Karpas-422 (cell line): Measurements from ENCODE around the gene POU2F3. TPM values are rescaled to one million over a fixed set of nuclear protein-coding genes. Genes with fewer than 3 reads are reported as not detected.

ENCODE experiments used
- DNase-seq: peaks from one replicate; pipeline ENCODE4 v3.0.0-alpha.2; 2015
- H2AFZ ChIP-seq: fragments of 200-600 bp; sonication (generic); 2 replicates; pipeline ENCODE4 v1.6.1; 2014; ENCODE audit warnings: antibody characterized with exemption, low read length, mixed read lengths
- H3K27ac ChIP-seq: fragments of 200-600 bp; sonication (generic); 2 replicates; pipeline ENCODE4 v1.5.1; 2014; ENCODE audit warnings: mild to moderate bottlenecking, low read length, moderate library complexity
- H3K27me3 ChIP-seq: fragments of 200-600 bp; sonication (generic); 2 replicates; pipeline ENCODE4 v1.6.1; 2014; ENCODE audit warnings: low read length, mixed read lengths
- H3K36me3 ChIP-seq: fragments of 200-600 bp; sonication (generic); 2 replicates; pipeline ENCODE4 v1.6.1; 2014; ENCODE audit warnings: low read length, mixed read lengths; ENCODE audit not compliant: insufficient read depth
- H3K4me1 ChIP-seq: fragments of 200-600 bp; sonication (generic); 2 replicates; pipeline ENCODE4 v1.6.1; 2014; ENCODE audit warnings: mild to moderate bottlenecking, low read length, mixed read lengths
- H3K4me2 ChIP-seq: fragments of 200-600 bp; sonication (generic); 2 replicates; pipeline ENCODE4 v1.6.1; 2014; ENCODE audit warnings: low read length, low read depth, mild to moderate bottlenecking; ENCODE audit not compliant: poor library complexity, severe bottlenecking
- H3K4me3 ChIP-seq: fragments of 200-600 bp; sonication (generic); 2 replicates; pipeline ENCODE4 v1.5.1; 2014; ENCODE audit warnings: mild to moderate bottlenecking, antibody characterized with exemption, low read length, mixed read lengths
- H3K79me2 ChIP-seq: fragments of 200-600 bp; sonication (generic); 2 replicates; pipeline ENCODE4 v1.6.1; 2014; ENCODE audit warnings: mild to moderate bottlenecking, low read length, mixed read lengths
- H3K9ac ChIP-seq: fragments of 200-600 bp; sonication (generic); 2 replicates; pipeline ENCODE4 v1.6.0; 2014; ENCODE audit warnings: low read length
- H3K9me2 ChIP-seq: fragments of 200-600 bp; sonication (generic), shearing (Covaris generic); replicated peaks from 2 replicates; pipeline ENCODE4 v1.6.0; 2014; ENCODE audit warnings: mild to moderate bottlenecking, low read length, moderate library complexity; ENCODE audit not compliant: insufficient read depth
- H3K9me3 ChIP-seq: fragments of 300-700, 200-600 bp; sonication (generic); 2 replicates; pipeline ENCODE4 v1.6.1; 2014; ENCODE audit warnings: low read length, mixed read lengths
- H4K20me1 ChIP-seq: fragments of 200-600 bp; sonication (generic); 2 replicates; pipeline ENCODE4 v1.6.1; 2014; ENCODE audit warnings: mild to moderate bottlenecking, antibody characterized with exemption, low read length, low read depth; ENCODE audit not compliant: insufficient read depth
- small RNA-seq: library from RNA; depleted of rRNA; stranded (forward); fragments of <200 nt; gene quantifications from one replicate; pipeline ENCODE3, GENCODE V24; 2014
- total RNA-seq: library from RNA; depleted of rRNA; stranded (reverse); fragments of >200 nt; shearing (Covaris generic); gene quantifications from 2 replicates; pipeline ENCODE4 v1.2.3, GENCODE V29; 2014; ENCODE audit warnings: low replicate concordance; rRNA removed

Gene POU2F3
- total RNA-seq, 1 experiment from 2014 or later = not detected

DNA sequence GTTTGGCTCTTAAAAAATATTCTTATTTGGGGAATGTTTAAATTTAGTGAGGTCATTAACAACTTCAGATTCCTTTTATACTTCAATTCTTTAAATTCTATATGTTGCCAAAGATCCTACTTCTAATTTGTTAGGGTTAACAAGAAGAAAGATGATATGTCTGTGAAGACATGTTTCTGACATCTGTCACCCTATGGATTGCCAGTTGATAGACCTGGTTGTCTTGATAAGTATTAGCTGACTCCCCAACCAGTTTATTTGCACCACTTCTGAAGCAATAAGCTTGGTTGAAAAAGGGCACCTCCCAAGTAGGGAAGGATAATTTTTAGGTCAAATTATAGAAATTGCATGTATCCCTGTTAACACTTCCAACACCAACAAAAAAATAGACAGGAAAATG, 125.6 kb downstream of the POU2F3 start:
- no peaks in the 10 kb centered on the region for H3K4me1 ChIP-seq
- H3K36me3 ChIP-seq = no peaks in the 10 kb centered on the region
- no peak overlapping the region for H3K27ac ChIP-seq
- H2AFZ ChIP-seq = no peak overlapping the region
- H3K4me2 ChIP-seq = no peak overlapping the region
- H3K27me3 ChIP-seq = no peaks in the 10 kb centered on the region
- DNase-seq = no peak
- H3K9me2 ChIP-seq = no peaks in the 10 kb centered on the region
- no peaks in the 10 kb centered on the region for H3K9me3 ChIP-seq
- H3K79me2 ChIP-seq = no peaks in the 10 kb centered on the region; the same call in 1 of the 2 replicates
- H3K4me3 ChIP-seq = no peak overlapping the region
- H4K20me1 ChIP-seq = peaks cover 9% of the 10 kb centered on the region; the same call in 1 of the 2 replicates
- H3K9ac ChIP-seq = no peak overlapping the region

Small RNA genes within 50 kb of the gene (small RNA-seq; reads per million reads assigned to genes)
- gene RF00100 = 19,269 reads per million, percentile 100 among the genes with 10 or more reads in this experiment

Other genes with a start within 250 kb of the POU2F3 start
- gene TRIM29, start 102.0 kb upstream of the POU2F3 start, total RNA-seq = not detected in 2 replicates
- gene OAF, start 29.1 kb upstream of the POU2F3 start, total RNA-seq = 0.30 and 1.4 TPM in 2 replicates
- 4.3 and 4.5 TPM in 2 replicates for gene TLCD5, start 85.2 kb downstream of the POU2F3 start, total RNA-seq
- 14.0 and 15.4 TPM in 2 replicates for gene ARHGEF12, start 96.3 kb downstream of the POU2F3 start, total RNA-seq